ENCODE results near the gene MN1. TPM values are rescaled to one million over a fixed set of nuclear protein-coding genes. Genes with fewer than 3 reads are reported as not detected.

MN1 gene
- total and polyA plus RNA-seq, 7 donors: 4.3 to 39.3 (median 17.6) TPM

DNA sequence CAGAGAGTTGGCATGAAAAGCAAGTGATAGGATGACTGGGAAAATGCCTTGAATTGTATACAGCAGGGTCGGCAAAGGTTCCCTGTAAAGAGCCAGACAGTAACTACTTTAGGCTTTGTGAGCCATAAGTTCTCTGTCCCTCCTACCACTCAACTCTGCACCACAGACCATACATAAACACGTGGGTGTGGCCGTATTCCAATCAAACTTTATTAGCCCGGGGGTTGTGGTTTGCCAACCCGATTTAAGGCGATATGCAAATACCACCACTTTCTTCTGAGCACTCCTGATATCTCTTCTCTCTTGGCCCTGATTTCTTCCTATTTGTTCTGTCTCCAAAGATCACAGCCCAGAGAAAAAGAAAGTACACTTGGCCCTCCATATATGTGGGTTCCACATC, 87.5 kb downstream of the MN1 start:
- Histone ChIP-seq H3K36me3 (ENCODE audit: insufficient read depth in 1 of 2, low read depth in 1 of 2) (no peaks in the 10 kb centered on the region), H3K27me3 (ENCODE audit: insufficient read depth in 3 of 3, low read length in 2 of 3) (no peaks in the 10 kb centered on the region), H3K4me1 (peaks cover 22% of the 10 kb centered on the region), H3K27ac (no peak overlapping the region), H3K9me3 (no peaks in the 10 kb centered on the region), H3K4me3 (no peak overlapping the region)
- ATAC-seq (no peak), DNase-seq (no peak)
- WGBS, 3 donors: 79 to 85% (median 83%) methylated on average over 6 of the region's 6 CpGs
- intact Hi-C loops (cut with DNase I): no loop called here
- TF ChIP-seq, protein P1, sequence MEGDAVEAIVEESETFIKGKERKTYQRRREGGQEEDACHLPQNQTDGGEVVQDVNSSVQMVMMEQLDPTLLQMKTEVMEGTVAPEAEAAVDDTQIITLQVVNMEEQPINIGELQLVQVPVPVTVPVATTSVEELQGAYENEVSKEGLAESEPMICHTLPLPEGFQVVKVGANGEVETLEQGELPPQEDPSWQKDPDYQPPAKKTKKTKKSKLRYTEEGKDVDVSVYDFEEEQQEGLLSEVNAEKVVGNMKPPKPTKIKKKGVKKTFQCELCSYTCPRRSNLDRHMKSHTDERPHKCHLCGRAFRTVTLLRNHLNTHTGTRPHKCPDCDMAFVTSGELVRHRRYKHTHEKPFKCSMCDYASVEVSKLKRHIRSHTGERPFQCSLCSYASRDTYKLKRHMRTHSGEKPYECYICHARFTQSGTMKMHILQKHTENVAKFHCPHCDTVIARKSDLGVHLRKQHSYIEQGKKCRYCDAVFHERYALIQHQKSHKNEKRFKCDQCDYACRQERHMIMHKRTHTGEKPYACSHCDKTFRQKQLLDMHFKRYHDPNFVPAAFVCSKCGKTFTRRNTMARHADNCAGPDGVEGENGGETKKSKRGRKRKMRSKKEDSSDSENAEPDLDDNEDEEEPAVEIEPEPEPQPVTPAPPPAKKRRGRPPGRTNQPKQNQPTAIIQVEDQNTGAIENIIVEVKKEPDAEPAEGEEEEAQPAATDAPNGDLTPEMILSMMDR (IDR thresholded peaks at IDR 0.05): no peak

DNA sequence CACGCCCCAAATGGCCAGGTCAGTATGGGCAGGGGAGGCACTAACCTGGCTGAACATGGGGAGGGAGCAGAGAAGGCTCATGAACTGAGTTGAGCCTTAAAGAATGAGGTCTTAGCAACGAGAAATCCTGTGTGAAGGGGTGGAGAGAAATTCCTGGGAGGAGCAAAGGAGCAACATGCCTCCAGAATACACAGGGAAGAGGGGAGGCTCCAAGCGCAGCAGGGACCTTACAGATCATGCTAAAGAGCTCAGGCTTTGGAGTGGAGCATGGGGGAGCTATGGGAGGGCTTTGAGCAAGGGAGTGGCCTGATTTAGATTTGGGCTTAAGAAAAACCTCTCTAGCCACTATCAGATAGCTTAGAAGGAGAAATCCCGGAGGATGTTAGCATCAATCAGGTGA, 88.1 kb downstream of the MN1 start:
- Histone ChIP-seq H3K4me3 (no peak overlapping the region), H3K27me3 (ENCODE audit: insufficient read depth in 3 of 3, low read length in 2 of 3) (no peaks in the 10 kb centered on the region), H3K9me3 (no peaks in the 10 kb centered on the region), H3K27ac (no peak overlapping the region), H3K36me3 (ENCODE audit: insufficient read depth in 1 of 2, low read depth in 1 of 2) (no peaks in the 10 kb centered on the region), H3K4me1 (peaks cover 16% of the 10 kb centered on the region)
- TF ChIP-seq, protein P1 (IDR thresholded peaks at IDR 0.05): no peak
- no peak for ATAC-seq
- intact Hi-C loops (cut with DNase I): no loop called here
- no peak for DNase-seq
- WGBS, 3 donors: 62 to 88% (median 86%) methylated on average over 4 of the region's 4 CpGs

DNA sequence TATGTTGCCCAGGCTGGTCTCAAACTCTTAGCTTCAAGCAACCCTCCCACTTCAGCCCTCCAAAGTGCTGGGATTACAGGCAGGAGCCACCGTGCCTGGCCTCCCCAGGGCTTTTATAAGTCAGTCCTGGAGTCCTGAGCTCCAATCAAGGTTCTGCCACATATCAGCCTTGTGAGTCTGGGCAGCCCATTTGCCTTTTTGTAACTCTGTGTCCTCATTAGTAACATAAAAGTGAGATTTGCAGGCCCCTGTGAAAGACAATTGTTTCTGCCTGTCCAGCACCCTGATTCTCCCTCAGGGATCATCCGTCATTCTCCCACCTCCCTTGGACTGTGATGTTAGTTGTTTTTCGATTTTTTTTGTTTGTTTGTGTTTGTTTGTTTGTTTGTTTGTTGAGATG, 89.8 kb downstream of the MN1 start:
- H3K27ac ChIP-seq: no peak overlapping the region
- H3K9me3 ChIP-seq: no peaks in the 10 kb centered on the region
- TF ChIP-seq, protein P1 (IDR thresholded peaks at IDR 0.05): no peak
- peaks cover 5% of the 10 kb centered on the region for H3K4me1 ChIP-seq
- ATAC-seq (no peak), DNase-seq (no peak)
- H3K4me3 ChIP-seq: no peak overlapping the region
- WGBS, 3 donors: 69 to 74% (median 69%) methylated on average over 3 of the region's 3 CpGs
- no peaks in the 10 kb centered on the region for H3K27me3 ChIP-seq (ENCODE audit: insufficient read depth in 3 of 3, low read length in 2 of 3)
- intact Hi-C loops (cut with DNase I): no loop called here
- H3K36me3 ChIP-seq (ENCODE audit: insufficient read depth in 1 of 2, low read depth in 1 of 2): no peaks in the 10 kb centered on the region

DNA sequence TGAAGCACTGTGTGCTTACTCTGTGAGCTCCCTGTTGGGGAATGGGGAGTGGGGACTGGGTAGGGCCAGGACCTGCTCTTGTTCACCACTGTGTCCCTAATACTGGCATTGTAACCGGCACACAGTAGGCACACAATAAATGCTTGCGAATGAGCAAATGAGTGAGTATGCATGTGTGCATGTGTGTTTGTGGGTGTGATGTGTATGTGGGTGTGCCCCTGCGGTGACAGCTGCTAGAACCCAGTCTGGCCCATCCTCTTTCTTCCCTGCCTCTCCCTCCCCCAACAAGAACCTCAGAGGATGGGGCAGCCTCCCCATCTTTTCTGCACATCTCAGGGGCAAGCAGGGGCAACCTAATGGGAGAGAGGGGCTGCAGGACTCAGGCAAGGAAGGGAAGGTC, 90.5 kb downstream of the MN1 start:
- ATAC-seq: no peak

More for the DNA sequence above, 90.5 kb downstream of the MN1 start:
- WGBS, 3 donors: 89 to 96% (median 94%) methylated on average over 3 of the region's 3 CpGs
- Histone ChIP-seq H3K36me3 (ENCODE audit: insufficient read depth in 1 of 2, low read depth in 1 of 2) (no peaks in the 10 kb centered on the region), H3K27ac (no peak overlapping the region), H3K4me3 (no peak overlapping the region), H3K9me3 (no peaks in the 10 kb centered on the region), H3K4me1 (peaks cover 5% of the 10 kb centered on the region), H3K27me3 (ENCODE audit: insufficient read depth in 3 of 3, low read length in 2 of 3) (no peaks in the 10 kb centered on the region)
- intact Hi-C loops (cut with DNase I): no loop called here
- no peak for DNase-seq
- TF ChIP-seq, protein P1 (IDR thresholded peaks at IDR 0.05): no peak
